IPS DF 4.7 (cell line): ENCODE results near the gene RIN1.
"Not testable (repeated sequence)": the region's sequence is repeated elsewhere in the genome, so short reads cannot be mapped to it uniquely, and the experiment has no call there.

Source experiments
- DNase-seq: peaks from one replicate; pipeline ENCODE4 v3.0.0-alpha.2; 2013; ENCODE audit warnings: low spot score; ENCODE audit errors: extremely low read depth

RIN1 gene, protein sequence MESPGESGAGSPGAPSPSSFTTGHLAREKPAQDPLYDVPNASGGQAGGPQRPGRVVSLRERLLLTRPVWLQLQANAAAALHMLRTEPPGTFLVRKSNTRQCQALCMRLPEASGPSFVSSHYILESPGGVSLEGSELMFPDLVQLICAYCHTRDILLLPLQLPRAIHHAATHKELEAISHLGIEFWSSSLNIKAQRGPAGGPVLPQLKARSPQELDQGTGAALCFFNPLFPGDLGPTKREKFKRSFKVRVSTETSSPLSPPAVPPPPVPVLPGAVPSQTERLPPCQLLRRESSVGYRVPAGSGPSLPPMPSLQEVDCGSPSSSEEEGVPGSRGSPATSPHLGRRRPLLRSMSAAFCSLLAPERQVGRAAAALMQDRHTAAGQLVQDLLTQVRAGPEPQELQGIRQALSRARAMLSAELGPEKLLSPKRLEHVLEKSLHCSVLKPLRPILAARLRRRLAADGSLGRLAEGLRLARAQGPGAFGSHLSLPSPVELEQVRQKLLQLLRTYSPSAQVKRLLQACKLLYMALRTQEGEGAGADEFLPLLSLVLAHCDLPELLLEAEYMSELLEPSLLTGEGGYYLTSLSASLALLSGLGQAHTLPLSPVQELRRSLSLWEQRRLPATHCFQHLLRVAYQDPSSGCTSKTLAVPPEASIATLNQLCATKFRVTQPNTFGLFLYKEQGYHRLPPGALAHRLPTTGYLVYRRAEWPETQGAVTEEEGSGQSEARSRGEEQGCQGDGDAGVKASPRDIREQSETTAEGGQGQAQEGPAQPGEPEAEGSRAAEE

DNA sequence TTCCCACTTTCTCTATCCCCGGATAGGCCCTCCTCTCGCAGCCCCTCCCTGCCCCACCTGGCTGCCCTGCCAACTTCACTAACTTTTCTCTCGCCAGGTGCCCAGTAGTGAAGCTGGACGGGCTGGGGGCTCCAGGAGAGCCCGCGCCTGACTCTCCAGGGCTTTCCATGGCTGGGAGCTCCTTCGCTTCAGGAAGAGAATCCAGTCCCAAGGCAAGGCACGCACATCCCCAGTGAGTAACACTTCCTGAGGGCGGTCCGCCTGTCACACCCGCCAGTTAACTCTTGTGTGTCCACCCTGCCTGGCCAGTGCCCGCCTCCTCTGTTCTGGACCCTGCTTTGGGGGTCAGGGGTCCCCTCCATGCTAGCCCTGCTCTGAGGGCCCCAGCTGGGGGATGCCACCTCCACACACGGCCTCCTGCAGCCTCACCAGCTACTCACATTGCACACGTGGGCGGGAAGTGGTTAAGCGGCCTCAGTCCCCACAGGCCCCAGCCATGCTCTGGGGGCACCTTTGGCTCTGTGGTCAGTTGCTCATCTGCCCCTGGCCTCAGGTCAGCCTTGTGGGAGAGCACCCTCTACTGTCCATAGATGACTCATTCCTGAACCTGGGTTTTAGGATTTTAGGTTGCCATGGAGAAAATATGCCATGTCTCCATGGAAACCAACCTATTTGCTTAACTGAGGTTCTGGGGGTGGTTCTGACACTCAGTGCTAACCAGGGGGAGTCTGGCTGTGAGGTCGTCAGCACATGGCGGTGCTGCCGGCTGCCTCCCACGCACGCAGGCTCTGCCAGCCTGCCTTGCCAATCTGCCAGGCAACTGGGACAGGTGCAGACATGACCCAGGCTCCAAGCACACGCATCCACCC lies at the start of gene RIN1:
Gene RIN1 (minus strand): TSS at position 201 of the 869 bp plus-strand sequence. CDS start 32 bp downstream, at position 169.
- no peak for DNase-seq

DNA sequence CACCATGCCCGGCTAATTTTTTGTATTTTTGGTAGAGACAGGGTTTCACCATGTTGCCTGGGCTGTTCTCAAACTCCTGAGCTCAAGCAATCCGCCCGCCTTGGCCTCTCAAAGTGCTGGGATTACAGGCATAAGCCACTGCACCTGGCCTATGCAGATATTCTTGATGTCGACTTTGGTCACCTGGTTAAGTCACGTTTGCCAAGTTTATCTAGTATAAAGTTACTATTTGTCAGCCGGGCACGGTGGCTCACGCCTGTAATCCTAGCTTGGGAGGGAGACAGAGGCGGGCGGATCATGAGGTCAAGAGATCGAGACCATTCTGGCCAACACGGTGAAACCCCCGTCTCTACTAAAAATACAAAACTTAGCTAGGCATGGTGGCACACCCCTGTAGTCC lies 48.1 kb upstream of the RIN1 start:
- not testable (repeated sequence) for DNase-seq

DNA sequence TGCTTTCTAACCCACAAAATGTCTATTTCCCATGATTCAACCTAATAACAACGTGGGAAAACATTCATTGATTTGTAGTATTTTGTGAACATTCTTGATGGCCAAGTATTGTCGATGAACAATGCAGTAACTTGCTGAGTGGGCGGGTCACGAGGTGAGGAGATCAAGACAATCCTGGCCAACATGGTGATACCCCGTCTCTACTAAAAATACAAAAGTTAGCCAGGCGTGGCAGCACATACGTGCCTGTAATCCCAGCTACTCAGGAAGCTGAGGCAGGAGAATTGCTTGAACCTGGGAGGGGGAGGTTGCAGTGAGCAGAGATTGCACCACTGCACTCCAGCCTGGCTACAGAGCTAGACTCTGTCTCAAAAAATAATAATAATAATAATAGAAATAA lies 44.0 kb upstream of the RIN1 start:
- not testable (repeated sequence) for DNase-seq

DNA sequence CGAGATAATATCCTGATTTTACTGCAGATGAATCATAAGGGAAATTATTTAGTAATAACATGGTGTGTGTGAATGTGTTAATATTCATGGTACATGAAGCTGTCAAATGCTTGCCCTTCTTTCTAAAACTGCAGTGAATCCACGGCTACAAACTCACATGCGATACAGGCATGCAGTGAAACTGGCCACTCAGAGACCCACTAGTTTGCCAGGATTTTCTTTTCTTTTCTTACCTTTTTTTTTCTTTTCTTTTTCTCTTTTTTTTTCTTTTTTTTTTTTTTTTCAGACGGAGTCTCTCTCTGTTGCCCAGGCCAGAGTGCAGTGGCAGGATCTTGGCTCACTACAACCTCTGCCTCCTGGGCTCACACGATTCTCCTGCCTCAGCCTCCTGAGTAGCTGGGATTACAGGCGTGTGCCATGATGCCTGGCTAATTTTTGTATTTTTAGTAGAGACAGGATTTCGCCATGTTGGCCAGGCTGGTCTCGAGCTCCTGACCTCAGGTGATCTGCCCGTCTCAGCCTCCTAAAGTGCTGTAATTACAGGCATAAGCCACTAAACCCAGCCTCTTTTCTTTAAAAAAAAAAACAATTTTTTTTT lies 37.6 kb upstream of the RIN1 start:
- DNase-seq: not testable (repeated sequence)

DNA sequence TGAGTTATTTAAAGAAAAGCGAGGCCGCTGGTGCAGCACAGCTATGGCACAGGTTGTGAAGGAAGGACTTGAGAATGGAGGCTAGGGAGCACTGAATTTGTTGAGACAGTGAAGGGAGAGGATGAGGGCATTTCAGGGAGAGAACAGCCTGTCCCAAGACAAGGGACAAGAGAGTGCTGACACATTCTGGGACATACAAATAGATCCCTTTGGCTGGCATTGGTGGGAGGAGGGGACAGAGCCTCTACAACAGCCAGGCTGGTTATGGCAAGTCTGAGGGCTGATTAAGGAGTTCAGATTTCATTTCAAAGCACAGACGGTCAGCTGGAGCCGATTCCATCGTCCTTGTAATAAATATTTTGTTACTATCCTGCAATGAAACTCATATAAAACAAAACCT lies 37.0 kb upstream of the RIN1 start:
- DNase-seq: no peak

DNA sequence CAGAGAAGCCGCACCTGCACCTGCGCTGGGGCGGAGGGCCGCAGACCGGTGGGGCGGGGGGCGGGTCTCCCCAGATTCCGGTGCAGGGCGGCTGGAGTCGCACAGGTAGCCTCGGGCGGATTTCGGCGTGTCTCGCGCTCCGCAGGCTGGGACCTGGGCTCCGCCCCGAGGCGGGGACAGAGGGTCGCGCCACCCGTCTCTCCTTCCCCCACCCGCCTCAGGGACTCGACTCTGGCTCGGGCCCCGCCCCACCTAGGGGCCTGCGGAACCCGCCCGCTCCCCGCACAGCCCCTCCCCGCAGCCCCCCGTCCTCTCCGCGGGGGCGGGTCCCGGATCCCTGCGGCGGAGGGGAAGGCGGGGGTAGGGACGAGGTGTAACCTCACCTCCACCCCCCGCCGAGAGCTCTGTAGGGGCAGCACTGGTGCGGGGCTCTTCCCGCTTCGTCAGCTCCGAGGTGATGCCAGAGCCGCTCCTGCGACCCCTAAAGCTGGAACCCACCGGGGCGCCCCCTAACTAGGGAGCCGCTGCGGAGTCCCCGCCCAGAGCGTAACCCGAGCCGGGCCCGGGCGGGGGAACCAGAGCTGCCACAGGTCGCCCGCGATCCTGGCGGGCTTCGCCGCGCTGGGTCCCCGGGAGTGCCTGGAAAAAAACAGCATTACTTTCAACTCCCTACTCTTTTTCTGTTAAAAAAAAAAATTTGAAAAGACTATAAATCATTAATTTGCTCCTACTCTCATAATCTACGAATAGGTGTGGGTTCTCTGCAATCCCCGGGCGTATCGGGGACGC lies 35.6 kb upstream of the RIN1 start, which contains the start of gene SLC29A2:
Gene SLC29A2 (minus strand): TSS at position 134 of the 789 bp plus-strand sequence. CDS start 169 bp downstream, outside the sequence.
- DNase-seq: peak; percentile 89

DNA sequence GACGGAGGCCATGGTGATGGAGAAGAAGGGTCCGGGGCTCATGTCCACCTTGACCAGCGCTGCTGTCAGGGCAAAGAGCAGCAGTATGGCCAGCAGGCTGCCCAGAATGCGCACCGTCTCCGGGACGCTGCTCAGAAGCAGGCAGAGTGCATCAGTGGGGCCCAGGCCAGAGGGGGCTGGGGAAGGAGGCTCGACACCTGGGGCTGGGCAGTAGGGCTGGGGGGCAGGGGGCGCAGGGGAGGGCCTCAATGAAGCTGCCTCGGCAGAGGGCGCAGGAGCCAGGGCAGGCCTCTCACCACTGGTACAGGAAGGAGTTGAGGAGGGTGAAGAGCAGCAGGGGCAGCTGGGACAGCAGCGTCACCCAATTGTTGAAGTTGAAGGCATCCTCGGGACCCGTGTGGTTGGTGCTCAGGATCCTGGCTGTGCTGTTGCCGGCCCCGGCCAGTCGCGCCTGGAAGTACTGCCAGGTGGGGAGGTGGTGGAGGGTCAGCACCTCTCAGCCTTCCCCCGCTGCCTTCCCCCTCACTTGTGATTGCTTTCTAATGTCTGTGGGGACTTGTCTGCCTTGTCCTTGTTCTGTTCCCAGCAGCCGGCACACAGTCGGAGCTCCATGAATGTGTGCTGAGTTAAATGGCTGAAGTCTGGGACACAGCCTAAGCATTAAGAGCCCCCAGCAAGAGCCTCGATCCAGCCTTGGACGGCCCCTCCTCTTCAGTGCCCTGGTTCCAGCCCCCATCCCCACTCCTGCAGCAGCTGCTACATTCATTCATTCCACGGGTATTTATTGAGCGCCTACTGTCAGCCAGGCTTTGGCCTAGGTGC lies 33.0 kb upstream of the RIN1 start:
- no peak for DNase-seq

DNA sequence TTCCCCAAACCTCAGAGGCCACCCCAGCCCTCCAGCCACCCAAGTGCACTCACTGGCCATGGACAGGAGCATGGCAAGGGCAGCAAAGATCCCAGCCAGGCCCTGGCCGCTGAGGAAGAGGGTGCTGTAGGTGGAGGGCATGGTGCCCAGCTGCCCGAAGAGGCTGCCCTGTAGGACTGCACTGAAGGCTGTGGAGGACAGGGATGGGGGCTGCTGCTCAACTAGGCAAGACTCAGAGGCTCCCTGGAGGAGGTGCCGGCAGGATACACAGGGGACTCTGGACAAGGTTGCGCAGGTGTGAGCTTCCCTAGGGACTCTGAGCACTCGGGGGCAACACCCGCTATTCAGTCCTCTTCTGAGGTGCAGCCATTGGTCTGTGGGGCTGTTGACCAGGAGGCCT lies 32.2 kb upstream of the RIN1 start:
- no peak for DNase-seq

DNA sequence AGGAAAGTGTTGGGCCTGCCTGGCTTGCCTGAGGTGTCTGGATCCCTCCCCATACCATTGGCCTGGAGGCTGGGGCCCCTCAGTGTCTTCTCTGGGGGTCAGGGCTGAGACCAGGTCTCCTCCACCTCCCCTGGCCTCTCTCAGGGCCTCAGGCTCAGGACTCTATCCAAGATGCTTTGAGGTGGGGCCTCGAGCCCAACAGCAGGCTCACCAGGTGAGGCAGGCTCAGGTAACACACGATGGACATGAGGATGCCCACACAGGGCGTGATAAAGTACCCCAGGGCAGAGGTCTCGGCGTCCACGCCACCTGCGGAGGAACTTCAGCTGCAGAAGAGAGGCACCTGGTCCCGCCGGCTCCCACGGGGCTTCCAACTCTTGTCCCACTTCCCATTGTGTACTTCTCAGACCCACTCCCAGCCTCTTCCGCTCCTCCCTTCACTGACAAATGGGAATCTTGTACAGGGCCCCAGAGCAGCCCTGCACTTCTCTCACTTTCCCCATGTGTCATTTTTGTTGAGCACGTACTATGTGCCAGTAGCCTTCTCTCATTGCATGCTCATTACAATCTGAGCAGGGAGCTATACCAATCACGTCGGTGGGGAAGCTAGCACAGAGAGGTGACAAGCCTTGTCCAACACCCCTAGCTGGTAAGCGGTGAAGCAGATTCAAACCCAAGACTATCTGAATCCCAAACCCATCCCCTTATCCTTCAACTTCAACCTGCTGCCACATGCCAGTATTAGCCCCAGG lies 31.5 kb upstream of the RIN1 start:
- DNase-seq: no peak

DNA sequence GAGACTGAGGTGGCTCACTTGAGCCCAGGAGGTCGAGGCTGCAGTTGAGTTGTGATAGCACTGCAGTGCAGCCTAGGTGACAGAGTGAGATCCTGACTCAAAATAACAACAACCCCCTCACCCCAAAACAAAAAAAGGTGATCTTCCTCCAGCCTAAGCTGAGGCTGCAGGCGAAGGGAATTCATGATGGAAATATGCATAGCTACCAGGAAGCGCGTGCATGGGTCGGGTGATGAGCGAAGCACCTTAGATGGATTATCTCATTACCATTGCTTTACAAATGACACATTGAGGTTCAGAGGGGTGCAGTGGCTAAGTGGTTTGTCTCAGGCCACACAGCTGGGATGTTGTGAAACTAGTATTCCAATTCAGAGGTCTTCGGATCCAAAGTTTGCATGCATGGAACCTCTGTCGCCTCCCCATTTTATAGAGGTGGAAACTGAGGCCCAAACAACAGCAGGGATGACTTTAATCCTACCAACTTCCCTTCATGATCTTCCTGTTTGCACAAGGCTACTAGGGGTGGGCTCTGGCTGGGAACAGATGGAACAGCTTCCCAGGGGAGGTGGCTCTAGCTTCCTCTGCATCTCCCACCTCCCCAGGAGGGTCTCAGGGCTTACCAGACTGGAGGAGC lies 30.7 kb upstream of the RIN1 start:
- no peak for DNase-seq

DNA sequence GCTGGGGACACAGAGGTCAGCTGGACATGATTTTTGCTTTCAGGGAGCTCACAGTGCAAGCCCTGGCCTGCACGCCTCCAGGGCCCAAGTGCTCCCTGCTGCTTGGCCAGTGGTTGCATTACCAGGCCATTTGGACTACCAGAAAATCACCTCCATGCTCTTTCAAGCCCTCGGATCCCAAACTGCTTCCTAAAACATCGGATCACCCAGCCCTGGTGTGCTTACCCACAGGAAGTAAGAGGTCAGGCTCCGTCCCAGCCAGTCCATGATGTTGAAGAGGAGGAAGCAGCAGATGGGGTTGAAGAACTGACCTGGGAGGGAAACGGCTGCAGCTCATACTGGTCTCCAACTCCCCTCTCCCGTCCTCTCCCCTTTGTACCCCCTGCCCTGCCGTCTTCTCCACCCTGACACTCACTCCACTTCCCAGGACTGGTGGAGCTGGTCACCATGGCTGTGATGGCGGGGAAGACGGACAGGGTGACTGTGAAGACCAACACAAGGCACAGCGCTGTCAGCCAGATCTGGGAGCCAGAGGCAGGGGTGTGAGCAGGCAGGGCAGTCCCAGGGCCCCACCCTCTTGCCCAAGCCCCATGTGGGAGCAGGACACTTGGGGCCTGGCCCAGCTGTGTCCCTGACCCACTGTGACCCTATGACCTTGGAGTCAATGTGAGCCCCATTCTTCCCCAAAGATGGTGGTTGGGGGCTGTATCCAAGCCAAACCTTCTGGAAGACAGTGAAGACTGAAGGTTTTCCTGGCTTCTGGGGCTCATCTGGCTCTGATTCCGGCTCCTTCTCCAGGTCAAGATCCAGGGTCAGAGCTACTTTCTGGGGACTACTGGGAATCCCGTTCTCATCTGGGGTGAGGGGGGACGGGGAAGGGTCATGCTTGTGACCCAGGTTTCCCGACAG lies 29.7 kb upstream of the RIN1 start:
- no peak for DNase-seq

DNA sequence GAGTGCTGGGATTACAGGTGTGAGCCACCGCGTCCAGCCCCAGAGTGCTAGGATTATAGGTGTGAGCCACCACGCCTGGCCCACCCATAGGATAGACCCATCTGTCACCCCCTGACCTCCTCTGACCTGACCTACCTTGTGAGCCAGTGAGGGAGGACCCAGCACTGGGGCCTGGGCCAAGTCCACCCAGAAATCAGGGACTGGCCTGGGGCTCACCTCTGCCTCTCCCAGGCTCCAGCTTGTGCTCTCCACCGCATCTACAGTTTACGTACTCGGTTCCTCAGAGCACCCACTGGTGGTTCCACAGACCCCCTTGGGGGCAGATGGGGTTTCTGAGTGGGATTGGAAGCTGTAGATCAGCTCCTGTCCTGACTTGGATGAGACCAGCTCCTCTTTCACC lies 28.9 kb upstream of the RIN1 start:
- DNase-seq: no peak

DNA sequence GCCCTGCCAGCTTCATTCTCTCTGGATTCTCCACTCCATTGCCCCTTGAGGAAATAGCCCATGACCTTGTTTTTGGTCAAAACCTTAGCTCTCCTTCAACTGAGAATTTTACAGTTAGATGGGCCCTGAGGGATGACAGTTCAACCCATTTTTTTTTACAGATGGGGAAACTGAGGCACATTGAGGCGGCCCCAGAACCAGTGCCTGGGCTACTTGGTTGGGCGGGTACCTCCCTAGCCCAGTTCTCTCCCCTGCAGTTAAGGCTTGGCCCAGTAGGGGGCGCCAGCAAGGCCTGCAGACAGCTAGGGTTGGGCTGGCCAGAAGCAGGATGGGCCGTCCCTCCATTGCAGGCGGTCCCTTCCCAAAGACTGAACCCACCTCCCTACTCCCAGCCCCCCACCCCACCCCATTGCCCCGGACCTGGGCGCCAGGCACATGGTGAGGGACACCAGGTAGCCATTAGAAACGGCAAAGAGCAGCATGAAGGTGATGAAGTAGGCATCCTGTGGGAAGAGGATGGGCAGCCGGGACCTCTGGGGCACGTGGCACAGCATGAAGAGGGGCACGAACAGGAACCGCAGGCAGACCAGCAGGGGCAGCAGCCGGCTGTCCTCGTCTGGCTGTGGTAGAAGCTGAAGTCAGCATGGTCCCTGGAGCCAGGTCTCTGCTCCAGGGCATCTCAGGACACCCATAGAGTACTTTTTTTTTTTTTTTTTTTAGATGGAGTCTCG lies 27.7 kb upstream of the RIN1 start:
- DNase-seq: no peak

DNA sequence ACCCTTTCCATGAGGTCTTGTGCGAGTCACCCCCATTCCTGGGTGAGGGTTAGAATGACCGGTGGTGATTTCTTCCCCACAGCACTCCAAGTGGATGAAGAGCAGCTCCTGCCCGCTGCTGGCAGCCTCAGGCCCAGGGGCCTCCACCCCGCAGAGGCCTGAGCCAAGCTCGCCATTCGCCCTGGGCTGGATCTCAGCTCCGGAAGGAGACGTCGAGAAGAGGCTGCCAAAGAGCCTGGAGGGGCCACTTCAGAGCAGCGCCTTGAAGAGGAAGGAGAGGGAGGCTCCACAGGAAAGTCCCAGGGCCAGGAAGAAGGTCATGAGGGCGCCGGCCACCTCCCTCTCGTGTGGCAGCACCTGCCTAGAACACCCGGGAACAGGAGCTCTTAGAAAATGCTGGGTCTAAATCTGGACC lies 27.0 kb upstream of the RIN1 start:
- no peak for DNase-seq

DNA sequence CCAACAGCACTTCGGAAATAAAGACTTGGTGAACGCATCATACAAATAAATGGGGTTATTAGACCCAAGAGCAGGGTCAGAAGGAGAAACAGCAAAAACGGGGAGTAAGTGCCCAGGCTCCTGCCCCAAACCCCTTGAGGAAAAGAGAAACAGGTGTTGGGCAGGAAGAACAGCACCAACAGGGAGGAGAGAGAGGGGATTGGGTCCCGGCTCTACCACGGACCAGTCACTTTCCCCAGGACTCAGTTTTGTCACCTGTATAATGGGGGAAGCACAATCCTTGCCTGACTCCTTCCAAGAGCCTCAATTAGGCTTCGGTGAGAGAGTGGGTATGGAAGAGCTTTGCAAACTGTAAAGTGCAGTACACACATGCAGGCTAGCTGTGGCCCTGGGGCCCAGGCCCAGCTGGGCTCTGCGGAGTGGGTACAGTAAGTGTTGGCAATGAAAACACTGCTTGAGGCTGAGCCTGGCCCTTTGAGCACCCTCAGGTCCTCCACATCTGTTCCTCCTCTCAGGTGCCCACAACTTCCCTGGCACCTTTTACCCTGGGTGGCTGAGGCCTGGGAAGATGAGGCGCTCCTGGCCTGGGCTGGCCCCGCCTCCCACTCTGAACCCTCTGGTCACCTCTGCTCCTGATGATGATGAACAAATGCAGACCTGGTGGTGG lies 26.4 kb upstream of the RIN1 start:
- DNase-seq: no peak

DNA sequence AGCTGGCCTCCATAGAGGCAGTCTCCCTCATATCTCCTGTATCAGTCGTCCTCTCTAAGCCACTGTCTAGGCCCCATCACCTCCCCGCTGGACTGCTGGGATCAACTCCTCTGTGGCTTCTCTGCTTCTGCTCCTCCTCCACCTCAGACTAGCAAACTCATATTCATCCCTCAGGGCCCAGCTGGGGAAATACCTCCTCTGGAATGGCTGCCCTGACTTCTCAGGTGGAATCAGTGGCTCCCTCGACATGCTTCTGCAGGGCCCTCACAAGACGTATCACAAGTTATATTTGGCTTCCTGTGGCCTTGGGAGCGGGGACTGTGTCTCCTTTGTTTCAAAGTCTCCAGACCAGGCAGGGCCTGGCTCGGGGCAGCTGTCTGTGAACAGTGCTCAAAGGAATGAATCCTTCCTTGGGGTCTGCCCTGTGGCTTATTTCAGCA lies 25.3 kb upstream of the RIN1 start:
- no peak for DNase-seq
